WTC11 (cell line): ENCODE results near the gene CPT1B.

ENCODE experiments used
- FOXP4 ChIP-seq: sonication (generic); formaldehyde crosslinking; IDR thresholded peaks from 2 replicates; pipeline ENCODE4 v1.8.0; 2022; ENCODE audit warnings: mild to moderate bottlenecking, missing genetic modification reagents
- JUN ChIP-seq: sonication (generic); formaldehyde crosslinking; IDR thresholded peaks from 2 replicates; pipeline ENCODE4 v1.8.0; 2023; ENCODE audit warnings: mild to moderate bottlenecking, missing genetic modification reagents
- TF ChIP-seq, protein P1 (sequence below): fragments of 200-600 bp; IDR thresholded peaks from 2 replicates; pipeline ENCODE4 v1.8.0; 2022; ENCODE audit warnings: antibody characterized with exemption

DNA sequence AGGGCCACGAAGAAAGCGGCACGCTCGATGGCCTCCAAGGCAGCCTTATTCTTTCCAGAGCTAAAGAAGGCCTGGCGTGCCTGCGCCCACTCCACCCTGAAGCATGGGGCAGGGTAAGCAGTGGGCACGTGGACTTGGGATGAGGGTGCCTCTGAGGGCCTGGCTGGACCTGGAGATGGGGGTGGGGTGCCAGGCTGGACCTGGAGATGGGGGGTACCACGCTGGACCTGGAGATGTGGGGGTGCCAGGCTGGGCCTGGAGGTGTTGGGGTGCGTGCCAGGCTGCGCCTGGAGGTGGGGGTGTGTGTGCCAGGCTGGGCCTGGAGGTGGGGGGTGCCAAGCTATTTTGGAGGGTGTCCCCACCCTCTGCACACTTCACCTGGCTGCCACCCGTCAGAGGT lies 5.3 kb downstream of the CPT1B start:
- TF ChIP-seq, protein P1, sequence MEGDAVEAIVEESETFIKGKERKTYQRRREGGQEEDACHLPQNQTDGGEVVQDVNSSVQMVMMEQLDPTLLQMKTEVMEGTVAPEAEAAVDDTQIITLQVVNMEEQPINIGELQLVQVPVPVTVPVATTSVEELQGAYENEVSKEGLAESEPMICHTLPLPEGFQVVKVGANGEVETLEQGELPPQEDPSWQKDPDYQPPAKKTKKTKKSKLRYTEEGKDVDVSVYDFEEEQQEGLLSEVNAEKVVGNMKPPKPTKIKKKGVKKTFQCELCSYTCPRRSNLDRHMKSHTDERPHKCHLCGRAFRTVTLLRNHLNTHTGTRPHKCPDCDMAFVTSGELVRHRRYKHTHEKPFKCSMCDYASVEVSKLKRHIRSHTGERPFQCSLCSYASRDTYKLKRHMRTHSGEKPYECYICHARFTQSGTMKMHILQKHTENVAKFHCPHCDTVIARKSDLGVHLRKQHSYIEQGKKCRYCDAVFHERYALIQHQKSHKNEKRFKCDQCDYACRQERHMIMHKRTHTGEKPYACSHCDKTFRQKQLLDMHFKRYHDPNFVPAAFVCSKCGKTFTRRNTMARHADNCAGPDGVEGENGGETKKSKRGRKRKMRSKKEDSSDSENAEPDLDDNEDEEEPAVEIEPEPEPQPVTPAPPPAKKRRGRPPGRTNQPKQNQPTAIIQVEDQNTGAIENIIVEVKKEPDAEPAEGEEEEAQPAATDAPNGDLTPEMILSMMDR, result no peak
- TF ChIP-seq FOXP4 (no peak), JUN (CRISPR knock-in tag) (no peak)
